ENCODE data around the gene DPP6.

The DPP6 gene

GRCh38 chr7:154744256-154744860 is 692.2 kb downstream of the DPP6 start:
- peak; percentile 37 for DNase-seq

- DNase-seq: no peak
These were observed 692.7 kb downstream of the DPP6 start for GRCh38 chr7:154744861-154745258.

DNA sequence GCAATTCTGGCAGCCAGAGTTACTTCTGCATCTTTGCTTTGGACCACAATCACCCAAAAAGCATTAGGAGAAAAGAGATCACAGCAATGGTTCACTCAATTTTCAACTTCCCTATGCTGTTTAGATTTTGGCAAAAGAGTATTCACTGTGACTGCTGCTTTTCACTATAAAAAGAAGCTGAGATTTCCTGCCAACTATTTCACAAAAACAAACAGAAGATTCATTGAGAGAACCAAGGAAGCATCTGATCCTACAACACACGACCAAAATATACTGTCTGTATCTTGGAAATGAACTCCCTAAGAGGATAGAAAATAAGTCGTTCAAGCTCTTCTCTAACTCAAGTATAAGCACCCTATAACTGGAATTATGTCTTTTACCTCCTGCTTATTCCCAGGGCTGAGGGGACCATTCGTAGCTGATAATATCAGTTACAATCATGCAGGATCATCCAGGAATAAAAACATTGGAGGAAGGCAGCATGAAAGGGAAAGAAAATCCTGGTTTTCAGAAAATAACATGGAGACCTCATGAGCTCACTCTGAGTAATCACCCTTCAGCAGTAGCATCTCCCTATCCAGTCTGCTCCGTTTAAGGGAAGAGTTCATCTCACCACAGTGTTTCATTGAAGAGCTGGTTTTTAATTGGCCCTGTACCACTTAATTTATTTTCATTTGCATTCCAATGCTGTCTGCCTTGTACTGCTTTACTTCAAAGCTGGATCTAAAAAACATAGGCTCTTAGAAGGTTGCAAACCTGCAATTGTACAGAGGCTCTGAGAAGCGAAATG is 694.6 kb downstream of the DPP6 start:
- no peak for DNase-seq

- DNase-seq: no peak
These were observed 696.0 kb downstream of the DPP6 start for GRCh38 chr7:154748089-154748786.

DNA sequence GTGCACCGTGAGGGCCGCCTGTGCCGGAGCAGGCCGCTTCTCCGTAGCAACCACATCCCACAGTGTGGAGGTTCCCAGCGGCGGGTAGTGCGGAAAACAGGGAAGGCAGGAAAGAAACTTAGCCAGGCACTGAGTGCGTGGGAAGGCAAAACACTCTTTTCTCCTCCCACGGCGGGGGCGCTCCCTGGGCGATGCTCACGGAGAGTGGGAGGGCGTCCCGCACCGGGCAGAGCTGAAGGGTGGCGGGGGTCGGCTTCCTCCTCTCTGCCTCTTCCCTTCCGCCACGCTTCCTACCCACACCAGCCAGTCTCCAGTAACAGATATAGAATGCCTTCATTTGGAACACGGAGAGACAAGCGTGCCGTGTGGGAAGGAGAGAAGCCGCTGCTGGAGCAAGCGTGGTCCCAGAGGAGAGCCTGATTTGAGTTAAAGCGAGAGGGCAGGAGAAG is 698.2 kb downstream of the DPP6 start:
- DNase-seq: no peak

DNA sequence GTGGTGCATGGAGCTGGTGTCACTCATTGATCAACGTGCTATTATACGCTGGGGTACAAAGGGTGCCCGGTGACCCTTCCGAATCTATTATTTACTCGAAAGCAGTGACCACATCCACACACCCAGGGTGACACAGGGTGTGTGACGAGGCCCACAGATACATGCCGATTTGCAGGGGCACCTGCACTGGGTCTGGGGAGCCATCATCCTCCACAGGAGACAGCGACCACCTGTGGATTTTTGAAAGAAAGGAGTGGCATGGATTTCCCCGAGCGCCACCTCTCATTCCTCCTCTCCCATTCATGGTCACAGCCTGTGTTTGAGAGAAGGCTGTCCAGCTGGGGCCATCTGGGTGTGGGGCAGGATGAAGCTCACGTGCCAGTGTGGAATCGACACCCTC is 701.0 kb downstream of the DPP6 start:
- no peak for DNase-seq

GRCh38 chr7:154757756-154758155 is 705.6 kb downstream of the DPP6 start:
- no peak for DNase-seq

GRCh38 chr7:154759989-154760388 is 707.8 kb downstream of the DPP6 start:
- DNase-seq: no peak

DNA sequence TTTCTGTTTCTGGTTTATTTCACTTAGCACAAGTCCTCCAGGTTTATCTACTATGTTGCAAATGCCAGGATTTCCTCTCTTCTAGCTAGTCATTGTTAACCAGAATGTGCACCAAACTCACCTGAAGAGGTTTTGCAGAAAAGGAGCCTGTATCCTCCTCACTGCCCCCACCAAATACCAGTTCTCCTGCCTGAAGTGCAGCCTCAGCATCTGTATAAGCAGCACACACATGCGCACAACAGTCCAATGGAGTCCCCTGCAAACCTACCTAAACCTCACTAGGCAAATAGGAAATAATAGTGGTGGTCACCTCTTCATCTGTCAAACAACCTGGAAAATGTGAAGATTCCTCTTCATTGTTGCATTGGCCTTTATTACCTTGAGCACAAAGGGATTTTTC is 712.9 kb downstream of the DPP6 start:
- no peak for DNase-seq

DNA sequence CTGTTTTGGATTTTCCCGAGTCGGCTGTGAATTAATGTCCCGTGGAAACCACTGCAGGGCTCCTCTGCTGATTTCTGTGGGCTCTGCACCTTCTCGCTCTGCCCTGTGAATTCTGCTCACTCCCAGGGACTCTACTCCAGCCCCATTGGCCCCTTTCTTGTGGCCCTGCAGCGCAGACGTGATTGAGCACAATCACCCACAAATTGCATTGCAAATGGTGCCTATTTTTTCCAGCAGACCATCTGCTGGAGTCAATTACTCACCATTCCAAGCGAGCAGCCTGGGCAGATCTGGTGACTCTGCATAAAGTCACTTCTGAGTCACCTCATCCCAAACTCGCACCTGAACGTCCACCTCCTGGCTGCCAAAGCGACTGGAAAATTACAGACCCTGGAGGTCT is 714.9 kb downstream of the DPP6 start:
- DNase-seq: no peak

DNA sequence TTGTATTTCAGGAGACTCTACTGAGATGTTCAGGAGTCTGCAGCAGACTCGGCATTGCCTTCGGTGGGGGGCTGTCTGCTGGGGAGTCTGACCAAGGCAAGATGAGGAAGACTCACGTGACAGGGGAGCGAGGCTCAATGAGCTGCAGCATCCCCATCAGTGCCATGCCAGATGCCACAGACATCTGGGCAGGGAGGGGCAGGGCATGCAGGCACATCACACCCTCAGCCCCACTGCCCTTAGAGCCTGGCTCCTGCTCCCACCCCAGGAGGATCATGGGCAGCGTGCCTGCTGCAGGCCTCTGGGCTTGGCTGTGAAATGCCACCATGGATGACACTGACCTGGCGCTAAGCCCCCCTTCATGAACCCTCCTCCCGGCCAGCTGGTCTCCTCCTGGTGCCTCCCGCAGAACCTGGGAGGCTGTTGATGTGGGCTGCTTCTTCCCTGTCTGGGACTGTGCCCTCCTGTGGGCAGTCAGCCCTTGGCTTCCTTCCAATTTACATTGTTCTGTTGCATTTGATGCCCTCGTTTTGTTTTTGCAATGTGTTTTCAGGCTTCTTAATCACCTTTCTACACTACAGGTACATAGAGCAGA is 715.7 kb downstream of the DPP6 start:
- no peak for DNase-seq

DNA sequence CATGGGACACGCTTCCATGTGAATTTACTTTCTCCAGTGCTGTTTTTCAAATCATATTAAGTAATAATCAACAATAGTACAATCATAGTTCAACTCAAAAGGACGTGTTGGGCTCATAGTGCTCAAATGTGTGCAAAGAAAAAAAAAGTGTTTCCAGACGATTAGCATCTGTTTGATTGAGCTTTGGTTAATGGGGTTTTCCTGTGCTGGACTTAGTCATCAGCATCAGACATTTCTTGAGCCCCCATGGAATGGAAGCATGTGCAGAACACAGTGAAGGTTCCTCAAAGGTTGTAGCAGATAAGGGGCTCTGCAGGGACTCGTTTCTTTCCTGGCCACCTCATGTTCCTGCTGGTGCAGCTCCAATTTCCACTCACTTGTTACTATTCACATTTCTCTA is 716.8 kb downstream of the DPP6 start:
- no peak for DNase-seq

DNA sequence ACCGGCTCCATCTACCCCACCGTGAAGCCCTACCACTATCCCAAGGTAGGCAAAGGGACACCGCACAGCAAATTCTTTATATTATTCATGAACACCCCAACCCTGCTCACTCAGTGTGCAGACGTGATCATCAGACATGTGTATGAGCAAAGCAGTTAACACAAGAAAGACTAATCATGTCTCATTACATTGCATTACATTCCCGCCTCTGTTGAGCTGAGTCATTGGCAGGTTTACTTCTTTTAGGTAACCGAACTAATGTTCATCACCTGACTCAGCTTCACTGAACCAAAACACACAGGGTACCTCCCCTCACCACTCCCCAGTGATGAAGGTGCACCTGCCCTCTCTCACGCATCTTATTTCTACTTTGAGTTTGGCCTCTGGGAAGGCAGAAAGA is 717.3 kb downstream of the DPP6 start:
- DNase-seq: no peak

DNA sequence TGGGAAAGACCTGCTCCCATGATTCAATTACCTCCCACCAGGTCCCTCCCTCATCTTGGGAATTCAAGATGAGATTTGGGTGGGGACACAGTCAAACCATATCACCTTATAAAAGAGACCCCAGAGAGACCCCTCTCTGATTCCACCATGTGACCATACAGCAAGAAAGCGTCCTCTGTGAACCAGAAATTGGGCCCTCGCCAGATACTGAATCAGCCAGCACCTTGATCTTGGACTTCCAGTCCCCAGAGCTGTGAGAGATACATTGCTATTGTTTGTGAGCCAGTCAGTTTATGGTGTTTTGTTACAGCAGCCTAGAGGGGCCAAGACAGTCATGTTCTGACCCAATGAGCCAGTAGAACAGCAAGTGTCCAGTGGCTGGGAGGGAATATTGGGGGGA is 718.2 kb downstream of the DPP6 start:
- no peak for DNase-seq

- no peak for DNase-seq
These were observed 718.8 kb downstream of the DPP6 start for GRCh38 chr7:154770962-154771361.

DNA sequence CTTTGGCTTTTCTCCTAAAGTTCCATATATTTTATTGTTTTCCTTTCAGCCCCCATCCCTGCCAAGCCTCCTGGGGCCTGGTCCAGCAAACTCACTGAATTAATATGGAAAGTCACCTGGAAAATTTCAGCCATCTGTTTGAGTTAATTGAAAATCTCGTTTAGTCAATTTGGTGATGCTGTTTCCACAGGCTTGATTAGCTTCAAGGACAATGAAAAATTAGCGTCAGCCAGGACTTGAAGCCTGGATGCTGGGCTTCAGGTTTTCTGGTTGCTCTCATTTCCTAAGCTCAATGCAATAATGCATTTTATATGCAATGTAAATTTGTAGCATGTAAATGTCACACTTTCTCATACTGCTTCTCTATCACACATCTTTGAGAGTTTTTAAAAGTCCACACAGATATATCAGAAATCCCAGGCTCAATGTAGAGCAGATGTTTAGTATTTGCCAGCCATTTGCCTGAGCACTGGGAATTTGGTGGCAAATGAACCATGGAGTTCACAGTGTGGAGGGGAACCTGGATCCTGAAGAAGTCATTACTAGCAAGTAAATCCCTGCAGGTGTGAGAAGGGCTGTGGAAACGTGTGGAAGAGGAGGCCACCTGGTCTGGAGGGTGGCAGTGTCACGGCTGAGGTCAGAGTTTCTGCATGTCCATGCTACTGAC is 722.2 kb downstream of the DPP6 start:
- no peak for DNase-seq

GRCh38 chr7:154775681-154776080 is 723.5 kb downstream of the DPP6 start:
- no peak for DNase-seq

GRCh38 chr7:154776350-154776749 is 724.2 kb downstream of the DPP6 start:
- no peak for DNase-seq

DNA sequence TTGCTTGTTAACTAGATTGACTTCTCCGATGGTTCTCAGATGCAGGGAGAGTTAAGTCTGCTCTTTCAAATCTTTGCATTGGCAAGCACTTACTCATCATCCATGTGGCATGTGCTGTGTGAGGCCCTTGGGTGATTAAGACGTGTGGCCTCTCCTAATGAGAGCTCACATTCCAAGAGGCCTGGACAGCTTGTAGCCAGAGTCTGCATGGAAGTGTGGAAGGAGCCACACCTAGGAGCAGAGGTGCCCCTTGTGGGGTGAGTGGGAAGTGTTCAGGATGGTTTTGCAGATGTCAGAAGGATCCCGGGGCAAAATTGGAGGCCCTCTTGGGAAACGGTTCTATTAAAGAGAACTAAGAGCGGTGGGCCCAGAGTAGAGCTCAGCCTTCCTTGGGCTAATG is 724.8 kb downstream of the DPP6 start:
- peak; percentile 26 for DNase-seq

DNA sequence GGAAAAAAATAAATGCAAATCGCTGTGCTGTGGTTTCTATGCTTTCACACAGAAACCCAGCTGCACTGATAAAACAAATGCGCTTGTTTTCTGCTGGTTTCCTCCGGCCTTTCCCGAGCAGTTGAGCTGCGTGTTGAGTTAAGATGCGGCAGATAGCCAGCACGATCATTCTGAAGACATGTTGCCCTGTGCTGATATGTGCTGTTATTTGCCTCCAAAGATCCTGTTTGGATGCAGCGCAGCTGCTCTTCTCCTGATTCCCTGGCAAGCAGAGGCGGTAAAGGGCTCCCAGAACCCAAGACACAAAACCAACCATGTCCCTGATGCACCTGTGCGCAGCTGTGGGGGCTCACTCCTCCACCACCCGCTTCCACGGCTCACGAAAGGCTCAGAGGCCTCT is 725.3 kb downstream of the DPP6 start:
- DNase-seq: no peak

DNA sequence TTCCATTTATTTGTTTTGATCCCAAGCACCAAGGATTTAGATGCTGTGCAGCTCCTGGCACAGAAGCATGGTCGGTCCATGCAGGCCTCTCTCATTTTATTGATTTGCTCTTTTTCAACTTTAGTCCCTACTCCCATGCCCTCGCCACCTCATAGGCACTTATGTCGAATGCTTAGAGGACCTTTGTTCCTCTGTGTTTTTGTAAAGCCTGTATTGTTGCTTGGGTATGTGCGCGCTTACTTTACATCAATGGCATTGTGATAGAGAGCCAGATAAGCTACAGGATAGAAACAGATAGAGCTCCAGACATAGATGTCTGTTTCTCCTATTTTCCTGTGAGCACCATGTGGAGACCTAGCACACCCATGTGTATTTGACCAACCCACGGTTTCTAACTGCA is 725.7 kb downstream of the DPP6 start:
- DNase-seq: no peak

DNA sequence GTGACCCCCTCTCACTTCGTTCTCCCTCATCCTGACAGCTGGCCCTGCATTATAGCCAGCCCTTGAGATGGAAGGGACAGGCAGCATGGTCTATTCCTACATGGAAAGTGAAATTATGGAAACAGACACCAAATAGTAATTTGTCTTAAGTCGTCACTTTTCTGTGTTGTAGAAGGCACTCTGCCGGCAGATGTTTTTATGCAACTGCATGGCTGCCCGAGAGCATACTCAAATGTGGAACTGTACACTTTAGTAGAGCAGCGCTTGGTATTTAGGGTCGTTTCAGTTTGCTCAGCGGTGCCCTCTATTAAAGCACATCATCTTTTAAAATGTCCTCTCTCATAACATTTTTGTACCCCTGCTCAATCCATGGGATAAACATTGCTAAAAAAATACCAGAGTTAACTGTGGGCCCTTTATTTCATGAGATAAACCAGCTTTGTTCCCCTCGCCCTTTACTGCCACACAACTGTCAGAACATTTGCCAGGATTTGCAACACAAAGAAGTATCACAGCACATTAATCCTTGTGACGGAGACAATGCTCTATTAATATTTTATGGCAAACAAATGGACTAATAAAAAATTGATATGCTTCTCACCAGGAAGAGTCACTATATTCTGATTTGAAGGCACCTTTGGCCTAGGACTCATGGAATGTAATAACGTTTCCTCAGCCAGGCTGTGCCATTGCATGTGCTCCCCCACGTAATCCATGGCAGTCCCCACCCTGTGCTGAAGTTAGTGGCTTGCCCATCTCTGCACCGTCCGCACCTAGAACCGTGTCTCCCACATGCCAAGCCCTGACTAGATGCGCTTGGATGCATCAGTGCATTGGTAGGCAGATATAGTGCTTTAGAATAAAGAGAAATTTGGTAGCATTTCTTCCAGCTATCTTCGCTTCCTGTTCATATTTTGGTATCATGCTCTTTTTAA is 729.4 kb downstream of the DPP6 start:
- DNase-seq: no peak
